ENCODE data around the gene FEZF1. TPM values are rescaled to one million over a fixed set of nuclear protein-coding genes. Genes with fewer than 3 reads are reported as not detected.
A peak's percentile ranks its signal among the peaks of the same experiment; 100 is the strongest.

The FEZF1 gene
- total RNA-seq, 6 donors from 2014 or later = 0.27 TPM; not detected in 5

GRCh38 chr7:122329145-122329802 lies 24.7 kb upstream of the FEZF1 start:
- Histone ChIP-seq H3K27me3 (no peaks in the 10 kb centered on the region), H3K27ac (no peak overlapping the region), H3K9me3 (no peaks in the 10 kb centered on the region), H3K4me1 (no peaks in the 10 kb centered on the region), H3K4me3 (no peak overlapping the region), H3K36me3 (peaks cover 0 to 6% (median 0%) of the 10 kb centered on the region in 4 donors)
- DNase-seq = no peak
- TF ChIP-seq POLR2A (IDR thresholded peaks at IDR 0.05) (no peak), EP300 (IDR thresholded peaks at IDR 0.05) (no peak), CTCF (IDR thresholded peaks at IDR 0.05) (no peak), POLR2AphosphoS5 (IDR thresholded peaks at IDR 0.05) (no peak)
- no peak for ATAC-seq (ENCODE audit: low FRiP score in 2 of 2)
- WGBS, 2 donors = 73 to 84% methylated on average over 8 of the region's 8 CpGs

- TF ChIP-seq POLR2AphosphoS5 (IDR thresholded peaks at IDR 0.05) = no peak
- TF ChIP-seq CTCF (IDR thresholded peaks at IDR 0.05) = no peak
- no peak for TF ChIP-seq POLR2A (IDR thresholded peaks at IDR 0.05)
- TF ChIP-seq EP300 (IDR thresholded peaks at IDR 0.05) = no peak
- DNase-seq (no peak), ATAC-seq (ENCODE audit: low FRiP score in 2 of 2) (no peak)
- Histone ChIP-seq H3K36me3 (peaks cover 0 to 6% (median 0%) of the 10 kb centered on the region in 4 donors), H3K27me3 (no peaks in the 10 kb centered on the region), H3K4me3 (no peak overlapping the region), H3K27ac (no peak overlapping the region), H3K9me3 (no peaks in the 10 kb centered on the region), H3K4me1 (no peaks in the 10 kb centered on the region)
- 69 to 73% methylated on average over 3 of the region's 3 CpGs for whole genome bisulfite sequencing, 2 donors
Measured at GRCh38 chr7:122327969-122328368, 23.4 kb upstream of the FEZF1 start.

- H3K27me3 ChIP-seq = peaks cover 0 to 47% (median 15%) of the 10 kb centered on the region in 4 donors
- no peak overlapping the region for H3K27ac ChIP-seq
- peak overlapping the region in 1 of 4 donors; percentile 6 for H3K4me3 ChIP-seq
- no peaks in the 10 kb centered on the region for H3K36me3 ChIP-seq
- ATAC-seq (ENCODE audit: low FRiP score in 2 of 2) = peak in 1 of 2 donors; percentile 32
- 9% methylated on average over 35 to 69 of the region's 71 CpGs for whole genome bisulfite sequencing, 2 donors
- TF ChIP-seq POLR2AphosphoS5 (IDR thresholded peaks at IDR 0.05) (no peak), POLR2A (IDR thresholded peaks at IDR 0.05) (no peak), EP300 (IDR thresholded peaks at IDR 0.05) (no peak), CTCF (IDR thresholded peaks at IDR 0.05) (no peak)
- DNase-seq = peak in 1 of 2 donors; percentile 81
- no peaks in the 10 kb centered on the region for H3K9me3 ChIP-seq
- peaks cover 1 to 24% (median 12%) of the 10 kb centered on the region in 4 donors for H3K4me1 ChIP-seq
Measured at GRCh38 chr7:122316467-122317388, 12.2 kb upstream of the FEZF1 start.

- no peak overlapping the region for H3K4me3 ChIP-seq
- ATAC-seq (ENCODE audit: low FRiP score in 2 of 2) (no peak), DNase-seq (no peak)
- H3K4me1 ChIP-seq = peaks cover 3 to 32% (median 12%) of the 10 kb centered on the region in 4 donors
- H3K9me3 ChIP-seq = no peaks in the 10 kb centered on the region
- WGBS, 2 donors = 10 to 11% methylated on average over 20 to 23 of the region's 25 CpGs
- TF ChIP-seq CTCF (IDR thresholded peaks at IDR 0.05) (no peak), POLR2A (IDR thresholded peaks at IDR 0.05) (no peak)
- H3K27ac ChIP-seq = no peak overlapping the region
- no peaks in the 10 kb centered on the region for H3K36me3 ChIP-seq
- peaks cover 0 to 51% (median 17%) of the 10 kb centered on the region in 4 donors for H3K27me3 ChIP-seq
Measured at GRCh38 chr7:122315507-122316466, 11.2 kb upstream of the FEZF1 start.

Data from upper lobe of left lung (tissue), 6 donors.